GM23248 (cell line): Measurements from ENCODE around the gene REPS2.

Experiments used
- EZH2 ChIP-seq: fragments of 200-600 bp; sonication (generic); IDR thresholded peaks from 2 replicates; pipeline ENCODE4 v1.6.1; 2018; ENCODE audit warnings: antibody characterized with exemption, mild to moderate bottlenecking; ENCODE audit not compliant: insufficient read depth, poor library complexity, severe bottlenecking
- EZH2phosphoT487 ChIP-seq: fragments of 200-600 bp; sonication (generic); IDR thresholded peaks from 2 replicates; pipeline ENCODE4 v1.6.1; 2018; ENCODE audit warnings: antibody characterized with exemption, moderate library complexity, mild to moderate bottlenecking, low read depth; ENCODE audit not compliant: insufficient read depth

DNA sequence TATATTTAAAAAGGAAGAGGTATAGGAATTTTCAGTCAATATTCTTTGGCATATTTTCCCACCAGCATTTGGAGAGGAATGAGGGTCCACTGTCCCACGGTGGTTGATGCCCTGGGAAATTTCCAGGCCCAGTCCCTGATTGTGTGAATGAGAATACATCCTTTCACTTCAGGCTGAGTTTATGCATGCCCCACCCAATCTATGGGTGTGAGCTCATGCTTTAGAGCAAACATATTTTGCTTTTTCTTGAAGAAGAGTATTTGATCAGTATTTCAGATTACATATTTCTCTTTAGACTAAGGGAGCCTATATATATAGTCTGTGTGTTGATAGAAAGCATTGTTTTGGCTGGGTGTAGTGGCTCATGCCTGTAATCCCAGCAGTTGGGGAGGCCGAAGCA is 77.2 kb downstream of the REPS2 start:
- TF ChIP-seq EZH2 (no peak), EZH2phosphoT487 (no peak)
